22Rv1 (cell line): ENCODE measurements around the gene CA5A.

ENCODE experiments used
- CTCF ChIP-seq: fragments of 450-650 bp; IDR thresholded peaks from 2 replicates; pipeline ENCODE4 v1.5.1; 2017; ENCODE audit warnings: mild to moderate bottlenecking
- ZFX ChIP-seq: fragments of 450-650 bp; IDR thresholded peaks from 2 replicates; pipeline ENCODE4 v1.6.1; 2017; ENCODE audit warnings: antibody characterized with exemption, borderline replicate concordance

GRCh38 chr16:87924041-87924810 is 12.1 kb downstream of the CA5A start:
- TF ChIP-seq CTCF (no peak), ZFX (no peak)
